HepG2 (cell line): ENCODE data around the gene MRPL10. TPM values are rescaled to one million over a fixed set of nuclear protein-coding genes. Genes with fewer than 3 reads are reported as not detected.

Experiments
- ARID5B ChIP-seq: IDR thresholded peaks from 2 replicates; pipeline ENCODE4 v1.4.0; 2020; ENCODE audit warnings: mild to moderate bottlenecking, missing genetic modification reagents
- ASH2L ChIP-seq: fragments of 300-600, 200-600 bp; sonication (generic); IDR thresholded peaks from 2 replicates; pipeline ENCODE4 v1.7.0; 2017; ENCODE audit warnings: low read depth, mild to moderate bottlenecking, moderate library complexity, mixed read lengths, low read length; ENCODE audit not compliant: insufficient read length
- CEBPB ChIP-seq: IDR thresholded peaks from 2 replicates; pipeline ENCODE4 v1.6.1; 2011; ENCODE audit warnings: low read depth, low read length, improper control_type of control experiment, borderline replicate concordance
- CHCHD3 ChIP-seq: sonication (generic); formaldehyde crosslinking; IDR thresholded peaks from 2 replicates; pipeline ENCODE4 v1.8.0; 2022; ENCODE audit warnings: mild to moderate bottlenecking, missing genetic modification reagents, moderate library complexity
- FOXA3 ChIP-seq: IDR thresholded peaks from 2 replicates; pipeline ENCODE4 v1.6.1; 2016; ENCODE audit warnings: missing genetic modification reagents, missing compliant biosample characterization
- FUBP1 ChIP-seq: sonication (generic); formaldehyde crosslinking; IDR thresholded peaks from 2 replicates; pipeline ENCODE4 v1.5.1; 2020; ENCODE audit warnings: missing genetic modification reagents, mild to moderate bottlenecking, borderline replicate concordance
- HBP1 ChIP-seq: IDR thresholded peaks from 2 replicates; pipeline ENCODE4 v1.6.1; 2016; ENCODE audit warnings: low read depth, control low read depth
- HMG20A ChIP-seq: IDR thresholded peaks from 2 replicates; pipeline ENCODE4 v1.6.1; 2016; ENCODE audit warnings: borderline replicate concordance
- HNF4G ChIP-seq, 2 experiments: sonication (generic) in 1 of 2; formaldehyde crosslinking in 1 of 2; IDR thresholded peaks; 2 replicates each; pipeline versions ENCODE4 v1.4.0 to v1.6.1; 2011 to 2020; ENCODE audit warnings: borderline replicate concordance in 2 of 2, low read depth in 2 of 2, mild to moderate bottlenecking in 2 of 2, low read length in 1 of 2, missing genetic modification reagents in 1 of 2, moderate library complexity in 1 of 2
- IKZF1 ChIP-seq: fragments of 450-650 bp; IDR thresholded peaks from 2 replicates; pipeline ENCODE4 v1.7.1; 2016
- NFE2 ChIP-seq: sonication (generic); formaldehyde crosslinking; IDR thresholded peaks from 2 replicates; pipeline ENCODE4 v1.4.0; 2020; ENCODE audit warnings: missing genetic modification reagents
- NPAS2 ChIP-seq: sonication (generic); formaldehyde crosslinking; IDR thresholded peaks from 2 replicates; pipeline ENCODE4 v1.8.0; 2022; ENCODE audit warnings: mild to moderate bottlenecking, missing genetic modification reagents, borderline replicate concordance
- U2AF1 ChIP-seq: fragments of 200-400 bp; formaldehyde crosslinking; optimal IDR thresholded peaks from 2 replicates; pipeline ENCODE3; 2017; ENCODE audit warnings: mild to moderate bottlenecking, low read depth, low read length
- WIZ ChIP-seq: sonication (generic); formaldehyde crosslinking; IDR thresholded peaks from 2 replicates; pipeline ENCODE4 v1.5.1; 2020; ENCODE audit warnings: mild to moderate bottlenecking, missing genetic modification reagents
- ZFP41 ChIP-seq: sonication (generic); formaldehyde crosslinking; IDR thresholded peaks from 2 replicates; pipeline ENCODE4 v1.4.0; 2020; ENCODE audit warnings: mild to moderate bottlenecking, missing genetic modification reagents, borderline replicate concordance
- ZFP91 ChIP-seq: sonication (generic); formaldehyde crosslinking; IDR thresholded peaks from 2 replicates; pipeline ENCODE4 v1.9.0; 2022; ENCODE audit warnings: missing genetic modification reagents, mild to moderate bottlenecking, borderline replicate concordance
- ZNF24 ChIP-seq: fragments of 450-650 bp; IDR thresholded peaks from 2 replicates; pipeline ENCODE4 v1.6.1; 2017; ENCODE audit warnings: antibody characterized with exemption, mild to moderate bottlenecking
- ZNF562 ChIP-seq: sonication (generic); formaldehyde crosslinking; IDR thresholded peaks from 2 replicates; pipeline ENCODE4 v1.8.0; 2022; ENCODE audit warnings: missing genetic modification reagents, borderline replicate concordance
- ZNF703 ChIP-seq: sonication (generic); formaldehyde crosslinking; IDR thresholded peaks from 2 replicates; pipeline ENCODE4 v1.5.1; 2020; ENCODE audit warnings: missing genetic modification reagents, mild to moderate bottlenecking, moderate library complexity, borderline replicate concordance
- ZNF761 ChIP-seq: sonication (generic); formaldehyde crosslinking; conservative IDR thresholded peaks from 2 replicates; pipeline ENCODE4 v1.4.0; 2020; ENCODE audit warnings: mild to moderate bottlenecking, missing genetic modification reagents
- ZSCAN30 ChIP-seq: sonication (generic); formaldehyde crosslinking; IDR thresholded peaks from 2 replicates; pipeline ENCODE4 v1.5.0; 2020; ENCODE audit warnings: mild to moderate bottlenecking, missing genetic modification reagents
- polyA plus RNA-seq, 8 experiments: library from polyadenylated mRNA; depleted of rRNA in 3 of 8; stranded (reverse) in 7 of 8; unstranded in 1 of 8; fragments of >200 nt; fragmentation: Illumina TruSeq in 4 of 8; extraction: Trizol in 4 of 8; gene quantifications; 2 replicates each; pipeline versions ENCODE4 v1.2.1 to v1.2.3, GENCODE V29; 2011 to 2016; ENCODE audit warnings: low read depth in 4 of 8, missing spikeins in 1 of 8, mixed read lengths in 1 of 8; ENCODE audit not compliant: insufficient read depth in 1 of 8
- total RNA-seq, 5 experiments: library from RNA; depleted of rRNA; stranded (reverse); fragments of >200 nt; fragmentation: Illumina TruSeq; extraction: Trizol; gene quantifications; 2 replicates each; pipeline ENCODE4 v1.2.3, GENCODE V29; 2016; ENCODE audit warnings: low read depth in 1 of 5

Gene MRPL10
- total and polyA plus RNA-seq, 2 of the 13 experiments (the other 11 are each of a cell fraction or from before 2014, with no cell fraction given) = 56.7 to 149 TPM

GRCh38 chr17:47810200-47810821, 21.0 kb downstream of the MRPL10 start (continued):
- TF ChIP-seq ZNF24 = no peak
- 0 out of 2 replicates have a peak, but pooled peaks have one; percentile 20 for TF ChIP-seq ARID5B (CRISPR knock-in tag)
- TF ChIP-seq FUBP1 = no peak
- TF ChIP-seq IKZF1 = no peak
- TF ChIP-seq ASH2L = no peak
- TF ChIP-seq NPAS2 (CRISPR knock-in tag) = no peak
- no peak for TF ChIP-seq HNF4G (IDR thresholded peaks at IDR 0.05; ENCODE audit: borderline replicate concordance, low read depth, low read length)
- no peak for TF ChIP-seq HNF4G (CRISPR knock-in tag; IDR thresholded peaks at IDR 0.05; ENCODE audit: borderline replicate concordance, low read depth)
- no peak for TF ChIP-seq ZFP41 (CRISPR knock-in tag)
- TF ChIP-seq NFE2 (CRISPR knock-in tag) = peak; percentile 16; the same call in 1 of the 2 replicates
- TF ChIP-seq ZFP91 (CRISPR knock-in tag) = no peak
- TF ChIP-seq ZNF562 = no peak
- TF ChIP-seq HMG20A (CRISPR knock-in tag) = no peak
- no peak for TF ChIP-seq HBP1 (CRISPR knock-in tag)
- TF ChIP-seq FOXA3 (CRISPR knock-in tag) = peak; percentile 30; the same call in 1 of the 2 replicates
- no peak for TF ChIP-seq CEBPB
- TF ChIP-seq ZSCAN30 (CRISPR knock-in tag) = no peak
- no peak for TF ChIP-seq CHCHD3 (CRISPR knock-in tag)
- no peak for TF ChIP-seq ZNF761
- no peak for TF ChIP-seq ZNF703 (CRISPR knock-in tag)
- no peak for TF ChIP-seq WIZ (CRISPR knock-in tag)
- no peak for TF ChIP-seq U2AF1
